Lower lobe of right lung (tissue), 2 donors: ENCODE results near the gene PARL. TPM values are rescaled to one million over a fixed set of nuclear protein-coding genes. Genes with fewer than 3 reads are reported as not detected.

Experiments used
- ATAC-seq, 2 donors: fragments of 200-7000 bp; cut with Tn5 transposase; one replicate each; pipeline ENCODE4 v1.9.1; 2020 to 2022; ENCODE audit warnings: mild to moderate bottlenecking in 2 of 2, moderate library complexity in 2 of 2
- DNase-seq: peaks from one replicate; pipeline ENCODE4 v3.0.0-alpha.2; 2020
- H3K27ac ChIP-seq: fragments of 200-600 bp; one replicate; pipeline ENCODE4 v1.8.0; 2022
- H3K27me3 ChIP-seq: fragments of 200-600 bp; one replicate; pipeline ENCODE4 v1.8.0; 2022; ENCODE audit warnings: low read depth
- H3K36me3 ChIP-seq: fragments of 200-600 bp; one replicate; pipeline ENCODE4 v1.8.0; 2022; ENCODE audit warnings: mild to moderate bottlenecking
- H3K4me1 ChIP-seq: fragments of 200-600 bp; one replicate; pipeline ENCODE4 v1.8.0; 2022
- H3K4me3 ChIP-seq: fragments of 200-600 bp; one replicate; pipeline ENCODE4 v1.8.0; 2022; ENCODE audit warnings: mild to moderate bottlenecking
- H3K9me3 ChIP-seq: fragments of 200-600 bp; one replicate; pipeline ENCODE4 v1.8.0; 2022
- intact Hi-C: fragments of 100-400 bp; cut with DNase I; formaldehyde crosslinking; loops from one replicate; pipeline ENCODE4 v1.11.0; 2022
- total RNA-seq: library from RNA; stranded (reverse); fragmentation: NEBNext Ultra II Directional; extraction: Animal tissue kit (Norgen Biotek cat#: 25700); gene quantifications from one replicate; pipeline ENCODE4 v1.2.1, GENCODE V29; 2021
- TF ChIP-seq, protein P1 (sequence below): fragments of 200-600 bp; IDR thresholded peaks from one replicate; pipeline ENCODE4 v1.8.0; 2022; ENCODE audit warnings: antibody characterized with exemption, mild to moderate bottlenecking
- donor health status: DM: no; HTN: yes; CAD: no; lungs with severe emphysema.

The PARL gene
- total RNA-seq, 1 donor from 2014 or later, result 41.8 TPM

DNA sequence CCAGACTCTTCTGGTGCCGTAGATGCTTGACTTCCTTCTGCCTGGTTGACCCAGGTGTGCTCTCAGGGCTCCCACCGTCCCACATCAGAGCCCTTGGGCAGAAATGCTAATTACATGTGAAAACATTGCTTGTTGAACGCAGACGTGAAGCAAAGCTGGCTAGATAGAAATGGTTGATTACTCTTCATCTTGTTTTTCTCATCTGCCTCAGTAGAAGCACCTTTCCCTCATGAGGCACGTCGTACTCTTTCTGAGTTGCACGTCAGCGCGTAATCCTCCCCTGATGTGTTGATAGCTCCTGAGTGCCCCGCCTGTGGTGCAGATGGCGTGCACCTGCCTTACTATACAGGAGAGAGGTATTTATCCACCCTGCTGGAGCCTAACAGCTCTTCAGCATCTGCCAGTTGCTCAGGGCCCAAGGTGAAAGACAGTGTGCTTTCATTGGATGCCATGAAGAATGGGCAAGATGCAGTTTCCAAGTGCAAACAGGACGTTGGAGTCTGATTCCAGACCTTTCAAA, 77.4 kb downstream of the PARL start:
- Histone ChIP-seq H3K4me1 (no peaks in the 10 kb centered on the region), H3K27ac (no peak overlapping the region), H3K36me3 (peaks cover 99% of the 10 kb centered on the region), H3K9me3 (no peaks in the 10 kb centered on the region), H3K27me3 (no peaks in the 10 kb centered on the region), H3K4me3 (no peak overlapping the region)
- no peak for ATAC-seq
- no peak for DNase-seq
- TF ChIP-seq, protein P1, sequence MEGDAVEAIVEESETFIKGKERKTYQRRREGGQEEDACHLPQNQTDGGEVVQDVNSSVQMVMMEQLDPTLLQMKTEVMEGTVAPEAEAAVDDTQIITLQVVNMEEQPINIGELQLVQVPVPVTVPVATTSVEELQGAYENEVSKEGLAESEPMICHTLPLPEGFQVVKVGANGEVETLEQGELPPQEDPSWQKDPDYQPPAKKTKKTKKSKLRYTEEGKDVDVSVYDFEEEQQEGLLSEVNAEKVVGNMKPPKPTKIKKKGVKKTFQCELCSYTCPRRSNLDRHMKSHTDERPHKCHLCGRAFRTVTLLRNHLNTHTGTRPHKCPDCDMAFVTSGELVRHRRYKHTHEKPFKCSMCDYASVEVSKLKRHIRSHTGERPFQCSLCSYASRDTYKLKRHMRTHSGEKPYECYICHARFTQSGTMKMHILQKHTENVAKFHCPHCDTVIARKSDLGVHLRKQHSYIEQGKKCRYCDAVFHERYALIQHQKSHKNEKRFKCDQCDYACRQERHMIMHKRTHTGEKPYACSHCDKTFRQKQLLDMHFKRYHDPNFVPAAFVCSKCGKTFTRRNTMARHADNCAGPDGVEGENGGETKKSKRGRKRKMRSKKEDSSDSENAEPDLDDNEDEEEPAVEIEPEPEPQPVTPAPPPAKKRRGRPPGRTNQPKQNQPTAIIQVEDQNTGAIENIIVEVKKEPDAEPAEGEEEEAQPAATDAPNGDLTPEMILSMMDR, result no peak
- intact Hi-C loops, result no loop called here

DNA sequence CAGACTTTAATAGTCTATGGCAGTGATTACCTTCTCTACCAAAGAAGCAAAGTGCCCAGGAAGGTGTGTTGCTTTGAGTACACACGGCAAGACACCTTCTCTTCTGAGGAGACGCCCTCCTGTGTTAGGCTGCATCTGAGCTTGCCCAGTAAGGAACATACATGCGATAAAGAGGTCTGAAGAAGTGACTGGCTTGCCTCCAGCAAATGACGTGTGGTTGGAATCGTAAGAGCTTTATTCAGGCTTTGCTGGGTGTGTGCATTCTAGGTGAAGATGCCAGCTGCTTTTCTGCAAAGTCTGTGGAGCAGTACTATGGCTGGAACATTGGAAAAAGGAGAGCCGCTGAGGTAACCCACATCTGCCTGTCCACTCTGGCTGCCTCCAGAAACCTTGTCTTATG, 81.7 kb downstream of the PARL start:
- H3K4me3 ChIP-seq, result no peak overlapping the region
- TF ChIP-seq, protein P1, result no peak
- no peaks in the 10 kb centered on the region for H3K4me1 ChIP-seq
- H3K9me3 ChIP-seq, result no peaks in the 10 kb centered on the region
- peaks cover 97% of the 10 kb centered on the region for H3K36me3 ChIP-seq
- no peak overlapping the region for H3K27ac ChIP-seq
- ATAC-seq, result peak; percentile 29 to 66
- no peaks in the 10 kb centered on the region for H3K27me3 ChIP-seq
- no peak for DNase-seq
- intact Hi-C loops, result no loop called here

DNA sequence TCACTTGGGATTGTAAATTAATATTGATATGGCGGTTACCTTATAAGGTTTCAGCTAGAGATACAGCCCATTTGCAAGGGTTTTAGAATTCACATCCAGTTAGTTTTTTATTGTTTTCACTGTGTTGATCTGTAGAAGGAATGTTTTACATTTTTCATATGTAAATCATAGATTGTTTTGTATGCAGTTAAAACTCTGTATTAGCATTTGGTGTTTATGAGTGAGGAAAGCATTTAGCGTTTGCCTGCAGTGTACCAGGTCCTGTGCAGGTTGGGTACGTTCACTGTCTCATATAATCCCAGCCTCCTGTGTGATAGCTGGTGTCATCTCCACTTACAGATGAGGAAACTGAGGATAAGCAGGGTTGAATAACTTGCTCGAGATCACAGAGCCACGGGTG, 83.1 kb downstream of the PARL start:
- intact Hi-C loops, result no loop called here
- no peak for ATAC-seq
- TF ChIP-seq, protein P1, result no peak
- Histone ChIP-seq H3K27ac (no peak overlapping the region), H3K4me1 (no peaks in the 10 kb centered on the region), H3K9me3 (no peaks in the 10 kb centered on the region), H3K4me3 (no peak overlapping the region), H3K36me3 (peaks cover 95% of the 10 kb centered on the region), H3K27me3 (no peaks in the 10 kb centered on the region)
- no peak for DNase-seq

DNA sequence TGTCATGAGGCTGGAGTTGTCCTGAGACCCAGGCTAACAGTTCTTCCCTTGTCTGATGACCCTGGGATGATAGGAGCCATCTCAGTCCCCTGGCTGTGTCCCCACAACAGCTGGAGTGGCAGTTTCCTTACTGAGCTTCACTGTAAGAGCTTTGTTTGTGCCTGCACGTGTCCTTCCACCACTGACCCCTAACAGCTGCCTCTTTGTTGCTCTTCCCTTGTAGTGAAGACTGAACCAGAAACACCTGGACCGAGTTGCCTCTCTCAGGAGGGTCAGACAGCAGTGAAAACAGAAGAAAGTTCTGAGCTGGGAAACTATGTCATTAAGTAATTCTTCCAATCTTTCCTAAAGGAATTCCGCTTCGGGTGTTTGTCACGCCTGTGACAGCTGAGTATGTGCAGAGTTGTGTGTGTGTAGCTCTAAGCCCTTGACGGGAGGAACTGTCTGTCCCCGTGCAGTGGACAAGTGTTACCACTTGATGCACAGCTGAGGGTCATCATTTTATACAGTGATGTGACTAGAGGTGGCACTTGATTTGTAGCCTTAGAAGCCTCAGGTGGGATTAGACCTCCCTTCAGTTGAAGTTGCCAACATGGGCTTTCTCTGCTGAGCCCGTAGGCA, 84.3 kb downstream of the PARL start:
- peaks cover 83% of the 10 kb centered on the region for H3K36me3 ChIP-seq
- no peak for ATAC-seq
- no peak overlapping the region for H3K27ac ChIP-seq
- DNase-seq, result no peak
- intact Hi-C loops, result no loop called here
- TF ChIP-seq, protein P1, result no peak
- no peaks in the 10 kb centered on the region for H3K4me1 ChIP-seq
- H3K4me3 ChIP-seq, result no peak overlapping the region
- no peaks in the 10 kb centered on the region for H3K9me3 ChIP-seq
- no peaks in the 10 kb centered on the region for H3K27me3 ChIP-seq

DNA sequence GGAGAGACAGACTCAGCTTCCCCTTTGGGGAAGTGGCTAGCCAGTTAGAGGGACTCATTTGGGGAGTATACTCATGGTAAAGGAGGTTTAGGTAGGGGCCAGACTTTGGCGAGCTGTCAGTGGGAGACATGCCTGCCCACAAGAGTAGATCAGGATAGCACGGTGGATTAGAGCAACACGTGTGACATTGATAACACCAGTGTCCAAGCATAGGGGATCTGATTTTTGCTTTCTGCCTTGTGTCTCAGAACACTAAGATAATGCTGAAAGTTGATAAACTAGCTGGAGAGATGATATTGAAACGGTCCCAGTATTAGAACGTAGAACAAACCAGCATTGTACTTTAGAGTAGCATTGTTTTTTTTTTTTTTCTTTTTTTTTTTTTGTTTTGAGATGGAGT, 85.2 kb downstream of the PARL start:
- TF ChIP-seq, protein P1, result no peak
- Histone ChIP-seq H3K27me3 (no peaks in the 10 kb centered on the region), H3K36me3 (peaks cover 74% of the 10 kb centered on the region), H3K4me1 (no peaks in the 10 kb centered on the region), H3K4me3 (no peak overlapping the region), H3K9me3 (no peaks in the 10 kb centered on the region), H3K27ac (no peak overlapping the region)
- no peak for DNase-seq
- no peak for ATAC-seq
- intact Hi-C loops, result no loop called here
